Endothelial cell (in vitro differentiated cells): Measurements from ENCODE around the gene ZC3H7A. TPM values are rescaled to one million over a fixed set of nuclear protein-coding genes. Genes with fewer than 3 reads are reported as not detected.

Experiments
- DNase-seq: peaks from one replicate; pipeline ENCODE4 v3.0.0; 2021; ENCODE audit warnings: low spot score
- H3K27ac Mint-ChIP-seq: one replicate; pipeline ENCODE4 v1.8.0; 2021; ENCODE audit warnings: mixed read lengths, inconsistent platforms; ENCODE audit not compliant: unreplicated experiment
- H3K27me3 Mint-ChIP-seq: one replicate; pipeline ENCODE4 v1.8.0; 2021; ENCODE audit warnings: mild to moderate bottlenecking, moderate library complexity, mixed read lengths, inconsistent platforms; ENCODE audit not compliant: unreplicated experiment
- H3K36me3 Mint-ChIP-seq: one replicate; pipeline ENCODE4 v1.8.0; 2021; ENCODE audit warnings: mild to moderate bottlenecking, low read depth, mixed read lengths, inconsistent platforms; ENCODE audit not compliant: unreplicated experiment
- H3K4me1 Mint-ChIP-seq: one replicate; pipeline ENCODE4 v1.8.0; 2021; ENCODE audit warnings: mild to moderate bottlenecking, mixed read lengths, inconsistent platforms; ENCODE audit not compliant: unreplicated experiment
- H3K4me3 Mint-ChIP-seq: one replicate; pipeline ENCODE4 v1.8.0; 2021; ENCODE audit warnings: mild to moderate bottlenecking, mixed read lengths, inconsistent platforms; ENCODE audit not compliant: unreplicated experiment
- H3K9me3 Mint-ChIP-seq: one replicate; pipeline ENCODE4 v1.8.0; 2021; ENCODE audit warnings: mixed read lengths, inconsistent platforms; ENCODE audit not compliant: unreplicated experiment
- total RNA-seq: library from RNA; stranded (reverse); fragmentation: NEBNext Ultra II Directional; extraction: Animal tissue kit (Norgen Biotek cat#: 25700); gene quantifications from one replicate; pipeline ENCODE4 v1.2.1, GENCODE V29; 2021; ENCODE audit not compliant: unreplicated experiment
- TF ChIP-seq, protein P1 (sequence below): fragments of 200-600 bp; sonication (generic); IDR thresholded peaks from one replicate; pipeline ENCODE4 v1.5.0; 2021; ENCODE audit warnings: antibody characterized with exemption; ENCODE audit not compliant: unreplicated experiment

The ZC3H7A gene
- total RNA-seq, 1 donor from 2014 or later, result 84.7 TPM

DNA sequence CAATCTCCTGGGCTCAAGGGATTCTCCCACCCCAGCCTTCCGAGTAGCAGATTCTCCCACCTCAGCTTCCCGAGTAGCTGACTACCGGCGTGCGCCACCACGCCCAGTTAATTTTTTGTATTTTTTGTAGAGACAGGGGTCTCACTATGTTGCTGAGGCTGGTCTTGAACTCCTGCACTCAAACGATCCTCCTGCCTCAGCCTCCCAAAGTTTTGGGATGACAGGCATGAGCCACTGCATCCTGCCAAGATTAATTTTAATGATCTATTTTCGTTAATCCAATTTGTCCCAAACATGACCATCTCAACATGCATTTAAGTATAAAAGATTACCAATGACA is 1.2 kb downstream of the ZC3H7A start:
- no peak for DNase-seq
- Mint-ChIP-seq H3K27ac (peak overlapping the region; percentile 96), H3K4me1 (peaks cover 75% of the 10 kb centered on the region), H3K36me3 (peaks cover 18% of the 10 kb centered on the region), H3K27me3 (peaks cover 19% of the 10 kb centered on the region), H3K4me3 (peak overlapping the region; percentile 91), H3K9me3 (no peaks in the 10 kb centered on the region)
- TF ChIP-seq, protein P1, sequence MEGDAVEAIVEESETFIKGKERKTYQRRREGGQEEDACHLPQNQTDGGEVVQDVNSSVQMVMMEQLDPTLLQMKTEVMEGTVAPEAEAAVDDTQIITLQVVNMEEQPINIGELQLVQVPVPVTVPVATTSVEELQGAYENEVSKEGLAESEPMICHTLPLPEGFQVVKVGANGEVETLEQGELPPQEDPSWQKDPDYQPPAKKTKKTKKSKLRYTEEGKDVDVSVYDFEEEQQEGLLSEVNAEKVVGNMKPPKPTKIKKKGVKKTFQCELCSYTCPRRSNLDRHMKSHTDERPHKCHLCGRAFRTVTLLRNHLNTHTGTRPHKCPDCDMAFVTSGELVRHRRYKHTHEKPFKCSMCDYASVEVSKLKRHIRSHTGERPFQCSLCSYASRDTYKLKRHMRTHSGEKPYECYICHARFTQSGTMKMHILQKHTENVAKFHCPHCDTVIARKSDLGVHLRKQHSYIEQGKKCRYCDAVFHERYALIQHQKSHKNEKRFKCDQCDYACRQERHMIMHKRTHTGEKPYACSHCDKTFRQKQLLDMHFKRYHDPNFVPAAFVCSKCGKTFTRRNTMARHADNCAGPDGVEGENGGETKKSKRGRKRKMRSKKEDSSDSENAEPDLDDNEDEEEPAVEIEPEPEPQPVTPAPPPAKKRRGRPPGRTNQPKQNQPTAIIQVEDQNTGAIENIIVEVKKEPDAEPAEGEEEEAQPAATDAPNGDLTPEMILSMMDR, result no peak

DNA sequence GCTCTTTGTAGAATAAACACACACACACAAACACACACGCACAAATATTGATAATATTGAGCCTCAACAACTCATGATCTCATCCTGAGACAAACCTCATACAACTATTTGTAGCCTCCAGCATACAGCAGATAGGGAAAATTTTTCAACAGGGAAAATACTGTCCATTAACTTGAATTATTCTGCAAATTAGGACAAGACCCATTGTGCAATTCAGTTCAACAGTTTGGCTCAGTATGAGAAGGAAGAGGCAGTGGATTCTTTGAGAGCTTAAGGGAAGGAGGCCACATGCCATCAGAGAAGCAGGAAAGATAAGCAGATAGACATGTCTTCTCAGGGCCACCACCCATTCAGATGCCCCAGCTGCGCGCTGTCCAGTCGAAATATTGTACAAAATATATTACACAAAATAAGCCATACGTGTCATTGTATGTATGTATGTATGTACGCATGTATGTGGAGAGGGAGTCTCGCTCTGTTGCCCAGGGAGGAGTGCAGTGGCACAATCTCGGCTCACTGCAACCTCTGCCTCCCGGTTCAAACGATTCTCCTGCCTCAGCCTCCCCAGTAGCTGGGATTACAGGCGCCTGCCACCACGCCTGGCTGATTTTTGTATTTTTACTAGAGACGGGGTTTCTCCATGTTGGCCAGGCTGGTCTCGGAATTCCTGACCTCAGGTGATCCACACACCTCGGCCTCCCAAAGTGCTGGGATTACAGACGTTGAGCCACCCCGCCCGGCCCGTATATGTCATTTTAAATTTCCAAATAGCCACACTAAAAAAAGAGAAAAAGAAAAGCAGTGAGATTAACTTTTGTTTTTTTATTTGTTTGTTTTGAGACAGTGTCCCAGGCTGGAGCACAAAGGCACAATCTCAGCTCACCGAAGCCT is 1.8 kb downstream of the ZC3H7A start:
- H3K36me3 Mint-ChIP-seq, result peaks cover 18% of the 10 kb centered on the region
- H3K9me3 Mint-ChIP-seq, result no peaks in the 10 kb centered on the region
- peak overlapping the region; percentile 91 for H3K4me3 Mint-ChIP-seq
- no peak for DNase-seq
- TF ChIP-seq, protein P1, result no peak
- peaks cover 16% of the 10 kb centered on the region for H3K27me3 Mint-ChIP-seq
- H3K4me1 Mint-ChIP-seq, result peaks cover 72% of the 10 kb centered on the region
- H3K27ac Mint-ChIP-seq, result peak overlapping the region; percentile 96

DNA sequence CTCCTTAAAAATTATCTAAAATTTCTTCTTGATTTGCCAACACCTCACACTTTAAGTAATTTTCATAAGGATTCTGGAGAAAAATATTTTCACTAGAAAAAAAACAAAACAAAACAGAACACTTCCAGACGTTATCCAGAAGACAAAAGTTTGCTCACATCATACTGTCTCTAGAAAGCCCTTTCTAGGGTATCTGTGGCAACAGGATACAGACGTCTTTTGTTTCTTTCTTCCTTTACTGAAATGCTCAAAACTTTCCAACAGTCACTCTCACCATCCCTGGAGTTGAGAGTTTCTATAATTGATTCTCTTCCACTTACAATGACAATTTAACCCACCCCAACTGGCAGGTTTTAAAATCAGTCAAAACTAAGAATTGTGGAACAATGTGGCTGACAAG is 2.6 kb downstream of the ZC3H7A start:
- Mint-ChIP-seq H3K27ac (peak overlapping the region; percentile 96), H3K9me3 (no peaks in the 10 kb centered on the region), H3K4me3 (peak overlapping the region; percentile 91), H3K4me1 (peaks cover 64% of the 10 kb centered on the region), H3K36me3 (peaks cover 18% of the 10 kb centered on the region), H3K27me3 (peaks cover 16% of the 10 kb centered on the region)
- DNase-seq, result no peak
- TF ChIP-seq, protein P1, result no peak

DNA sequence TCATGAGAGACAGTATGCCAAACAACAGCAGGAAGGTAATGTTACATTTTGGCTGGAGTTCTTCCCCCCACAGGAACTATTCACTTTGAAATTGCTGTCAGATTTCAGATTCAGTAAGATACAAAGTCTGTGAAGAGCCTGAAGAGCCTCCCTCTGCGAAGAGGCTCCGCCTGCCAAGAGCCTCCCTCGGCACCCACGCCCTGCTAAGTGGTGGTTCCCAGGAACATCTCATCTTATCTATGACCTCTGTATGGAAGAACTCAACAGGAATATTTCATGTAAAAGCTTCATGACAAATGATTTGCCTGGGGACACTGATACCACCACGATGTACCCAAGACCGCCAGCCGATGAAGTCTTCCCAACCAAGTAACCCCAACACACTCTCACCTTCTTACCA is 3.2 kb downstream of the ZC3H7A start:
- Mint-ChIP-seq H3K4me1 (peaks cover 59% of the 10 kb centered on the region), H3K27ac (peak overlapping the region; percentile 96), H3K4me3 (peak overlapping the region; percentile 83), H3K9me3 (no peaks in the 10 kb centered on the region), H3K27me3 (peaks cover 16% of the 10 kb centered on the region), H3K36me3 (peaks cover 18% of the 10 kb centered on the region)
- no peak for DNase-seq
- TF ChIP-seq, protein P1, result no peak

DNA sequence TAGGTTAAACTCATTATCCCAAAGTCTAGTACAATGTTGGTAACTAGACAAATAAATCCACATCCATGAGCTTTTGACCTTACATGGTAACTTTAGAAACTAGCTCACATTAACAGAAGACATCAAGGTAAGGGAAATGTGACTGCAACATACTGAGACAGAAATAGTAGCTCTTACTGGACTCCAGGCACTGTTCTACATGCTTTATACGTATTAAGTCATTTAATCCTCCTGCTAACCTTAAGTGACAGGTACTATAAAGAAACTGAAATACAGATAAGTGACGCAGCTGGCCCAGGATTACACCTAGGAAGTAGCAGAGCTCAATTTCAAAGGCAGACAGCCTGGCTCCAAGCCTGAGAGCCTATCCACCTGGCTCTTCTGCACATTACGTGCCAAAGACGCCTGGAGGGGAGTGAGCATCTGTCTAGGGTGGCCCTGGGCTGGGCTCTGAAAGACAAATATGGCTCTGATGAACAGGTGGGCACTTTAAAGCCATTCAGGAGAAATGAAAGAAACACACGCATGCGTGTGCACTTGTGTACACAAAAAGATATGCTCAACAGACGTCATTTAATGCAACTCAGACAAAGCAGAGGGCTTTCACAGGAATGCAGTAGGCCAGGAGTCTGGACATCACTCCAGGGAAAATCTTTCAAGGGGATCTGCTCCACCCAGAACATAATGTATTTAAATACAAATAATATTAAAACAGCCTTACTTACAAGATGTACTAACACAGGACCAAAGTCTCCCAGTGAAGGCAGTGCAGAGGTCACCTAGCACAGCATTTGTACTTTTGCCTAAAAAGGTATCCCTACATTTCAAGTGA is 4.4 kb downstream of the ZC3H7A start:
- H3K9me3 Mint-ChIP-seq, result no peaks in the 10 kb centered on the region
- peak overlapping the region; percentile 37 for H3K27ac Mint-ChIP-seq

More for the DNA sequence above, 4.4 kb downstream of the ZC3H7A start:
- peaks cover 12% of the 10 kb centered on the region for H3K27me3 Mint-ChIP-seq
- peaks cover 23% of the 10 kb centered on the region for H3K36me3 Mint-ChIP-seq
- H3K4me1 Mint-ChIP-seq, result peaks cover 52% of the 10 kb centered on the region
- no peak overlapping the region for H3K4me3 Mint-ChIP-seq
- no peak for DNase-seq
- TF ChIP-seq, protein P1, result no peak
